ENCODE results near the gene STK17A. TPM values are rescaled to one million over a fixed set of nuclear protein-coding genes. Genes with fewer than 3 reads are reported as not detected.

The STK17A gene
- total and polyA plus RNA-seq, 4 donors: 11.7 to 34.7 (median 22.0) TPM

GRCh38 chr7:43639858-43640491 is 57.1 kb downstream of the STK17A start:
- H3K27ac ChIP-seq (ENCODE audit: low read depth in 1 of 2, low read length in 1 of 2): peak overlapping the region; percentile 65 to 84
- H3K9ac ChIP-seq (ENCODE audit: insufficient read depth in 1 of 2, low read length in 2 of 2): peak overlapping the region in 1 of 2 donors; percentile 64
- peaks cover 12 to 20% (median 14%) of the 10 kb centered on the region in 5 donors for H3K4me1 ChIP-seq (ENCODE audit: control insufficient read depth in 5 of 5, insufficient read depth in 5 of 5, low read length in 5 of 5)
- DNase-seq: peak; percentile 72 to 89 (median 88)
- no peak overlapping the region for H3K4me3 ChIP-seq
- no peaks in the 10 kb centered on the region for H3K27me3 ChIP-seq (ENCODE audit: control insufficient read depth in 3 of 3, insufficient read depth in 3 of 3, low read length in 2 of 3)
- TF ChIP-seq CTCF (IDR thresholded peaks at IDR 0.05; ENCODE audit: control extremely low read depth, extremely low read depth): no peak
- peak; percentile 31 for ATAC-seq (ENCODE audit: insufficient read depth, low FRiP score)
- peaks cover 14 to 40% (median 28%) of the 10 kb centered on the region in 4 donors for H3K36me3 ChIP-seq (ENCODE audit: control insufficient read depth in 4 of 4, insufficient read depth in 4 of 4, low read length in 4 of 4)
- WGBS, 2 donors: 39 to 61% methylated on average over 6 of the region's 6 CpGs
- H3K9me3 ChIP-seq (ENCODE audit: control insufficient read depth in 4 of 4, insufficient read depth in 3 of 4, low read length in 3 of 4): no peaks in the 10 kb centered on the region

GRCh38 chr7:43640679-43641078 is 57.8 kb downstream of the STK17A start:
- no peak for DNase-seq
- ATAC-seq (ENCODE audit: insufficient read depth, low FRiP score): no peak
- H3K9ac ChIP-seq (ENCODE audit: insufficient read depth in 1 of 2, low read length in 2 of 2): peak overlapping the region in 1 of 2 donors; percentile 64
- H3K4me1 ChIP-seq (ENCODE audit: control insufficient read depth in 5 of 5, insufficient read depth in 5 of 5, low read length in 5 of 5): peaks cover 12 to 20% (median 15%) of the 10 kb centered on the region in 5 donors
- no peaks in the 10 kb centered on the region for H3K9me3 ChIP-seq (ENCODE audit: control insufficient read depth in 4 of 4, insufficient read depth in 3 of 4, low read length in 3 of 4)
- H3K36me3 ChIP-seq (ENCODE audit: control insufficient read depth in 4 of 4, insufficient read depth in 4 of 4, low read length in 4 of 4): peaks cover 14 to 38% (median 27%) of the 10 kb centered on the region in 4 donors
- H3K27me3 ChIP-seq (ENCODE audit: control insufficient read depth in 3 of 3, insufficient read depth in 3 of 3, low read length in 2 of 3): no peaks in the 10 kb centered on the region
- H3K4me3 ChIP-seq: no peak overlapping the region
- no peak for TF ChIP-seq CTCF (IDR thresholded peaks at IDR 0.05; ENCODE audit: control extremely low read depth, extremely low read depth)
- WGBS, 2 donors: 96 to 99% methylated on average over 3 of the region's 3 CpGs
- peak overlapping the region; percentile 65 to 84 for H3K27ac ChIP-seq (ENCODE audit: low read depth in 1 of 2, low read length in 1 of 2)

GRCh38 chr7:43642897-43643630 is 60.2 kb downstream of the STK17A start:
- ATAC-seq (ENCODE audit: insufficient read depth, low FRiP score) (no peak), DNase-seq (no peak)
- no peak for TF ChIP-seq CTCF (IDR thresholded peaks at IDR 0.05; ENCODE audit: control extremely low read depth, extremely low read depth)
- Histone ChIP-seq H3K27me3 (ENCODE audit: control insufficient read depth in 3 of 3, insufficient read depth in 3 of 3, low read length in 2 of 3) (no peaks in the 10 kb centered on the region), H3K4me3 (no peak overlapping the region), H3K4me1 (ENCODE audit: control insufficient read depth in 5 of 5, insufficient read depth in 5 of 5, low read length in 5 of 5) (peaks cover 18 to 36% (median 29%) of the 10 kb centered on the region in 5 donors), H3K9ac (ENCODE audit: insufficient read depth in 1 of 2, low read length in 2 of 2) (no peak overlapping the region), H3K36me3 (ENCODE audit: control insufficient read depth in 4 of 4, insufficient read depth in 4 of 4, low read length in 4 of 4) (peaks cover 3 to 32% (median 26%) of the 10 kb centered on the region in 4 donors), H3K27ac (ENCODE audit: low read depth in 1 of 2, low read length in 1 of 2) (no peak overlapping the region), H3K9me3 (ENCODE audit: control insufficient read depth in 4 of 4, insufficient read depth in 3 of 4, low read length in 3 of 4) (no peaks in the 10 kb centered on the region)
- 96 to 98% methylated on average over 13 of the region's 13 CpGs for WGBS, 2 donors
